Vagina (tissue), 2 donors: ENCODE data around the gene DIP2A.

Experiments used
- POLR2A ChIP-seq, 2 donors: fragments of 450-650 bp; IDR thresholded peaks; one replicate each; pipeline ENCODE4 v1.6.1; 2017; ENCODE audit warnings: antibody characterized with exemption in 2 of 2, mild to moderate bottlenecking in 2 of 2, moderate library complexity in 2 of 2
- POLR2AphosphoS5 ChIP-seq, 2 donors: sonication (generic); formaldehyde crosslinking; IDR thresholded peaks; one replicate each; pipeline ENCODE4 v1.9.0; 2017; ENCODE audit warnings: antibody characterized with exemption in 2 of 2, mild to moderate bottlenecking in 2 of 2, low read depth in 1 of 2; ENCODE audit not compliant: insufficient read depth in 1 of 2
- TF ChIP-seq, protein P1 (sequence below), 3 experiments: fragments of 450-650 bp in 2 of 3; fragments of 200-600 bp in 1 of 3; sonication (generic) in 1 of 3; IDR thresholded peaks; one replicate each; pipeline ENCODE4 v1.5.1; 2017 to 2019; ENCODE audit warnings: antibody characterized with exemption in 3 of 3, mild to moderate bottlenecking in 2 of 3, moderate library complexity in 2 of 3

GRCh38 chr21:46555225-46555617 is 96.5 kb downstream of the DIP2A start:
- TF ChIP-seq POLR2AphosphoS5 (IDR thresholded peaks at IDR 0.05; ENCODE audit: insufficient read depth in 1 of 2, low read depth in 1 of 2) (no peak), POLR2A (IDR thresholded peaks at IDR 0.05) (no peak)
- TF ChIP-seq, protein P1, sequence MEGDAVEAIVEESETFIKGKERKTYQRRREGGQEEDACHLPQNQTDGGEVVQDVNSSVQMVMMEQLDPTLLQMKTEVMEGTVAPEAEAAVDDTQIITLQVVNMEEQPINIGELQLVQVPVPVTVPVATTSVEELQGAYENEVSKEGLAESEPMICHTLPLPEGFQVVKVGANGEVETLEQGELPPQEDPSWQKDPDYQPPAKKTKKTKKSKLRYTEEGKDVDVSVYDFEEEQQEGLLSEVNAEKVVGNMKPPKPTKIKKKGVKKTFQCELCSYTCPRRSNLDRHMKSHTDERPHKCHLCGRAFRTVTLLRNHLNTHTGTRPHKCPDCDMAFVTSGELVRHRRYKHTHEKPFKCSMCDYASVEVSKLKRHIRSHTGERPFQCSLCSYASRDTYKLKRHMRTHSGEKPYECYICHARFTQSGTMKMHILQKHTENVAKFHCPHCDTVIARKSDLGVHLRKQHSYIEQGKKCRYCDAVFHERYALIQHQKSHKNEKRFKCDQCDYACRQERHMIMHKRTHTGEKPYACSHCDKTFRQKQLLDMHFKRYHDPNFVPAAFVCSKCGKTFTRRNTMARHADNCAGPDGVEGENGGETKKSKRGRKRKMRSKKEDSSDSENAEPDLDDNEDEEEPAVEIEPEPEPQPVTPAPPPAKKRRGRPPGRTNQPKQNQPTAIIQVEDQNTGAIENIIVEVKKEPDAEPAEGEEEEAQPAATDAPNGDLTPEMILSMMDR (IDR thresholded peaks at IDR 0.05): no peak
